Bronchial epithelial cell (primary cell): ENCODE measurements around the gene PECR. TPM values are rescaled to one million over a fixed set of nuclear protein-coding genes. Genes with fewer than 3 reads are reported as not detected.
"Not testable (repeated sequence)": the region's sequence is repeated elsewhere in the genome, so short reads cannot be mapped to it uniquely, and the experiment has no call there.

Experiments
- DNase-seq: peaks from one replicate; pipeline ENCODE4 v3.0.0-alpha.2; 2010; ENCODE audit warnings: low read depth
- FAIRE-seq: peaks from 2 replicates; lab custom pipeline; 2011; peaks lifted over from hg19 to GRCh38; lab: Jason Lieb, UNC
- H3K27me3 ChIP-seq: 2 replicates; pipeline ENCODE4 v1.5.1; 2011; ENCODE audit warnings: low read length; ENCODE audit not compliant: control insufficient read depth, insufficient read depth
- H3K36me3 ChIP-seq: 2 replicates; pipeline ENCODE4 v1.5.1; 2011; ENCODE audit warnings: low read length; ENCODE audit not compliant: control insufficient read depth, insufficient read depth
- H3K4me3 ChIP-seq: 2 replicates; pipeline ENCODE4 v1.5.1; 2011; ENCODE audit warnings: mild to moderate bottlenecking, low read depth, low read length, control low read depth
- CTCF ChIP-seq: IDR thresholded peaks from 2 replicates; pipeline ENCODE4 v1.5.1; 2011; ENCODE audit warnings: mild to moderate bottlenecking, moderate library complexity, low read length, control low read depth, inconsistent platforms; ENCODE audit not compliant: insufficient read depth, severe bottlenecking
- total RNA-seq: library from RNA; depleted of rRNA; stranded (reverse); fragments of >200 nt; gene quantifications from 2 replicates; pipeline ENCODE4 v1.2.1, GENCODE V29; 2014

Gene PECR
- total RNA-seq, 1 donor from 2014 or later = 21.3 TPM

- FAIRE-seq (no peak), DNase-seq (no peak)
- Histone ChIP-seq H3K36me3 (peaks cover 3% of the 10 kb centered on the region), H3K27me3 (no peaks in the 10 kb centered on the region), H3K4me3 (no peak overlapping the region)
- no peak for TF ChIP-seq CTCF
These were observed 79.4 kb downstream of the PECR start for GRCh38 chr2:216002101-216002678.

GRCh38 chr2:216001216-216002100, 80.2 kb downstream of the PECR start:
- H3K4me3 ChIP-seq = no peak overlapping the region
- TF ChIP-seq CTCF = no peak
- no peak for DNase-seq
- peaks cover 3% of the 10 kb centered on the region for H3K36me3 ChIP-seq
- no peak for FAIRE-seq
- no peaks in the 10 kb centered on the region for H3K27me3 ChIP-seq

- FAIRE-seq (no peak), DNase-seq (no peak)
- Histone ChIP-seq H3K4me3 (no peak overlapping the region), H3K36me3 (peaks cover 8% of the 10 kb centered on the region), H3K27me3 (no peaks in the 10 kb centered on the region)
- no peak for TF ChIP-seq CTCF
These were observed 83.0 kb downstream of the PECR start for GRCh38 chr2:215998636-215999035.

GRCh38 chr2:215997219-215997618, 84.4 kb downstream of the PECR start:
- FAIRE-seq = no peak
- no peak for TF ChIP-seq CTCF
- H3K36me3 ChIP-seq = peaks cover 8% of the 10 kb centered on the region
- H3K4me3 ChIP-seq = no peak overlapping the region
- DNase-seq = no peak
- no peaks in the 10 kb centered on the region for H3K27me3 ChIP-seq

- DNase-seq (no peak), FAIRE-seq (no peak)
- Histone ChIP-seq H3K36me3 (peaks cover 8% of the 10 kb centered on the region), H3K27me3 (no peaks in the 10 kb centered on the region), H3K4me3 (no peak overlapping the region)
- TF ChIP-seq CTCF = no peak
These were observed 86.7 kb downstream of the PECR start for GRCh38 chr2:215994911-215995310.

GRCh38 chr2:215988556-215989207, 92.9 kb downstream of the PECR start:
- FAIRE-seq, H3K36me3 ChIP-seq, DNase-seq, H3K4me3 ChIP-seq, H3K27me3 ChIP-seq: not testable (repeated sequence)
